H1 (cell line): ENCODE measurements around the gene NKTR. TPM values are rescaled to one million over a fixed set of nuclear protein-coding genes. Genes with fewer than 3 reads are reported as not detected.

Source experiments
- CTCF ChIA-PET: fragments of 300-600 bp; sonication (Branson Sonifier 250); formaldehyde crosslinking; loops from one replicate; lab custom pipeline; 2021; ENCODE audit not compliant: partially characterized antibody; lab: Charles Lee
- POLR2A ChIA-PET: fragments of 300-600 bp; sonication (Branson Sonifier 250); formaldehyde crosslinking; loops from one replicate; lab custom pipeline; 2021; ENCODE audit warnings: inconsistent platforms; ENCODE audit not compliant: partially characterized antibody; lab: Charles Lee
- DNase-seq, 2 experiments: peaks; one replicate each; pipeline versions ENCODE4 v3.0.0 to v3.0.0-alpha.2; 2010 to 2022; ENCODE audit warnings: low spot score in 2 of 2, low read depth in 1 of 2, mixed read lengths in 1 of 2
- FAIRE-seq: peaks from 2 replicates; lab custom pipeline; 2011; peaks lifted over from hg19 to GRCh38; lab: Jason Lieb, UNC
- H2AFZ ChIP-seq: 2 replicates; pipeline ENCODE4 v1.8.1; 2012; ENCODE audit warnings: low read length, inconsistent platforms
- H2AK5ac ChIP-seq: 2 replicates; pipeline ENCODE4 v1.6.1; 2013; ENCODE audit warnings: low read depth, low read length
- H2BK120ac ChIP-seq: replicated peaks from 2 replicates; pipeline ENCODE3; 2013; ENCODE audit warnings: low read depth, low read length, inconsistent platforms
- H2BK12ac ChIP-seq: 2 replicates; pipeline ENCODE4 v1.6.1; 2013; ENCODE audit warnings: low read depth, low read length
- H2BK15ac ChIP-seq: 2 replicates; pipeline ENCODE4 v1.6.1; 2013; ENCODE audit warnings: low read length
- H2BK20ac ChIP-seq: 2 replicates; pipeline ENCODE4 v1.6.1; 2013; ENCODE audit warnings: low read length
- H2BK5ac ChIP-seq: 2 replicates; pipeline ENCODE4 v1.6.1; 2013; ENCODE audit warnings: low read depth, low read length
- H3K14ac ChIP-seq: 2 replicates; pipeline ENCODE4 v1.6.1; 2013; ENCODE audit warnings: inconsistent platforms; ENCODE audit not compliant: insufficient read length
- H3K18ac ChIP-seq: 2 replicates; pipeline ENCODE4 v1.6.1; 2013; ENCODE audit warnings: low read length; ENCODE audit errors: extremely low read depth
- H3K23ac ChIP-seq: 2 replicates; pipeline ENCODE4 v1.6.1; 2013; ENCODE audit warnings: inconsistent platforms; ENCODE audit not compliant: insufficient read length
- H3K23me2 ChIP-seq: 2 replicates; pipeline ENCODE4 v1.6.1; 2013; ENCODE audit warnings: low read depth, low read length
- H3K27ac ChIP-seq: 2 replicates; pipeline ENCODE4 v1.6.1; 2011; ENCODE audit warnings: low read depth, low read length, inconsistent platforms
- H3K27me3 ChIP-seq, 4 experiments: replicated peaks in 1 of 4; 1 replicate in 1 of 4; 2 replicates in 3 of 4; pipeline versions ENCODE4 v1.6.1 to v1.8.1; 2011 to 2013; ENCODE audit warnings: low read length in 3 of 4, mild to moderate bottlenecking in 3 of 4, inconsistent platforms in 2 of 4, mixed read lengths in 2 of 4, moderate library complexity in 1 of 4; ENCODE audit not compliant: control insufficient read depth in 3 of 4, insufficient read depth in 3 of 4; ENCODE audit errors: extremely low read depth in 1 of 4
- H3K36me3 ChIP-seq, 4 experiments: 2 replicates each; pipeline versions ENCODE4 v1.6.1 to v1.8.1; 2011 to 2013; ENCODE audit warnings: mild to moderate bottlenecking in 4 of 4, low read length in 3 of 4, moderate library complexity in 2 of 4, control low read depth in 1 of 4, inconsistent platforms in 1 of 4; ENCODE audit not compliant: insufficient read depth in 4 of 4, control insufficient read depth in 2 of 4
- H3K4ac ChIP-seq: replicated peaks from 2 replicates; pipeline ENCODE3; 2013; ENCODE audit warnings: low read length, low read depth, mixed read lengths, inconsistent platforms; ENCODE audit not compliant: insufficient read length
- H3K4me1 ChIP-seq, 4 experiments: replicated peaks in 1 of 4; 1 replicate in 1 of 4; 2 replicates in 3 of 4; pipeline versions ENCODE4 v1.6.1 to v1.8.1; 2011 to 2013; ENCODE audit warnings: low read length in 3 of 4, inconsistent platforms in 2 of 4, mixed read lengths in 1 of 4; ENCODE audit not compliant: insufficient read depth in 4 of 4, control insufficient read depth in 3 of 4
- H3K4me2 ChIP-seq, 2 experiments: 2 replicates each; pipeline versions ENCODE4 v1.6.1 to v1.8.1; 2011 to 2013; ENCODE audit warnings: low read depth in 2 of 2, low read length in 2 of 2, control low read depth in 1 of 2, inconsistent platforms in 1 of 2, mild to moderate bottlenecking in 1 of 2; ENCODE audit not compliant: insufficient read depth in 1 of 2
- H3K4me3 ChIP-seq, 4 experiments: fragments of 200-600, 300-600 bp in 1 of 4; sonication (generic), shearing (Covaris generic), sonication (Bioruptor Twin) in 1 of 4; 2 replicates each; pipeline versions ENCODE4 v1.5.1 to v1.8.1; 2011 to 2016; ENCODE audit warnings: low read length in 4 of 4, low read depth in 3 of 4, control low read depth in 2 of 4, inconsistent platforms in 2 of 4, mild to moderate bottlenecking in 2 of 4, mixed read lengths in 1 of 4, moderate library complexity in 1 of 4; ENCODE audit not compliant: insufficient read depth in 2 of 4; ENCODE audit errors: extremely low read depth in 1 of 4
- H3K56ac ChIP-seq: replicated peaks from 2 replicates; pipeline ENCODE3; 2013; ENCODE audit warnings: low read depth, mild to moderate bottlenecking, mixed read lengths, low read length, inconsistent platforms; ENCODE audit not compliant: insufficient read length
- H3K79me1 ChIP-seq: 2 replicates; pipeline ENCODE4 v1.6.1; 2013; ENCODE audit warnings: low read depth, low read length, control low read depth
- H3K79me2 ChIP-seq, 2 experiments: 2 replicates each; pipeline versions ENCODE4 v1.6.1 to v1.8.1; 2012 to 2013; ENCODE audit warnings: low read length in 2 of 2, mild to moderate bottlenecking in 2 of 2, inconsistent platforms in 1 of 2; ENCODE audit not compliant: insufficient read depth in 2 of 2, control insufficient read depth in 1 of 2
- H3K9ac ChIP-seq, 4 experiments: replicated peaks in 1 of 4; 1 replicate in 1 of 4; 2 replicates in 3 of 4; pipeline versions ENCODE4 v1.6.1 to v1.8.1; 2011 to 2013; ENCODE audit warnings: low read depth in 3 of 4, low read length in 3 of 4, control low read depth in 2 of 4, mild to moderate bottlenecking in 2 of 4, moderate library complexity in 2 of 4, inconsistent platforms in 1 of 4; ENCODE audit errors: extremely low read depth in 1 of 4
- H3K9me3 ChIP-seq, 2 experiments: 2 replicates each; pipeline versions ENCODE4 v1.6.1 to v1.8.1; 2012 to 2013; ENCODE audit warnings: mild to moderate bottlenecking in 2 of 2, moderate library complexity in 2 of 2, control low read depth in 1 of 2, inconsistent platforms in 1 of 2, low read depth in 1 of 2, low read length in 1 of 2, mixed read lengths in 1 of 2; ENCODE audit not compliant: insufficient read depth in 2 of 2
- H4K20me1 ChIP-seq, 2 experiments: replicated peaks in 1 of 2; 2 replicates each; pipeline versions ENCODE3 to v1.8.1; 2011 to 2013; ENCODE audit warnings: inconsistent platforms in 2 of 2, low read length in 2 of 2, mild to moderate bottlenecking in 1 of 2; ENCODE audit not compliant: insufficient read depth in 2 of 2, control insufficient read depth in 1 of 2
- H4K5ac ChIP-seq: 2 replicates; pipeline ENCODE4 v1.6.1; 2013; ENCODE audit warnings: low read length, low read depth, mixed read lengths, inconsistent platforms; ENCODE audit not compliant: insufficient read length
- H4K8ac ChIP-seq: 2 replicates; pipeline ENCODE4 v1.8.0; 2013; ENCODE audit warnings: mild to moderate bottlenecking, moderate library complexity, low read length, inconsistent platforms; ENCODE audit not compliant: insufficient read depth; ENCODE audit errors: extremely low read depth
- H4K91ac ChIP-seq: replicated peaks from 2 replicates; pipeline ENCODE3; 2013; ENCODE audit warnings: low read length, mixed read lengths, inconsistent platforms; ENCODE audit not compliant: insufficient read length
- CBX8 ChIP-seq: fragments of 300-800, 300-1000 bp; sonication (generic); IDR thresholded peaks from 2 replicates; pipeline ENCODE4 v1.7.1; 2016; ENCODE audit warnings: low read depth, low read length, borderline replicate concordance
- CREB1 ChIP-seq: IDR thresholded peaks from 2 replicates; pipeline ENCODE4 v1.6.1; 2012; ENCODE audit warnings: inconsistent platforms
- USF2 ChIP-seq: IDR thresholded peaks from 2 replicates; pipeline ENCODE4 v1.6.1; 2011; ENCODE audit warnings: low read length, improper control_type of control experiment
- WGBS, 2 experiments: shearing (Covaris generic) in 1 of 2; methylation state at CpG; one replicate each; pipeline versions ENCODE4 v1.1.6 to v1.1.7; 2013 to 2015; ENCODE audit warnings: low lambda C conversion rate in 2 of 2, mixed read lengths in 2 of 2, inconsistent platforms in 1 of 2, low coverage in 1 of 2, missing lambda C conversion rate in 1 of 2; ENCODE audit not compliant: insufficient replicate concordance in 2 of 2, insufficient coverage in 1 of 2, insufficient read length in 1 of 2; ENCODE audit errors: extremely low coverage in 1 of 2, missing lambda C conversion rate in 1 of 2; 5-methylcytosine and 5-hydroxymethylcytosine counted together
- polyA plus RNA-seq, 7 experiments: library from polyadenylated mRNA; depleted of rRNA in 3 of 7; stranded (reverse) in 5 of 7; unstranded in 2 of 7; fragments of >200 nt in 5 of 7; fragments of 200-250 nt in 2 of 7; gene quantifications; 1 replicate in 5 of 7; 2 replicates in 1 of 7; 4 replicates in 1 of 7; pipeline versions ENCODE4 v1.2.1 to v1.2.3, GENCODE V29; 2011 to 2013; ENCODE audit warnings: missing spikeins in 2 of 7, mixed read lengths in 2 of 7
- total RNA-seq: library from RNA; stranded (reverse); fragmentation: NEBNext Ultra II Directional; extraction: Animal tissue kit (Norgen Biotek cat#: 25700); gene quantifications from 2 replicates; pipeline ENCODE4 v1.2.1, GENCODE V29; 2021

NKTR gene
- total and polyA plus RNA-seq, 2 of the 8 experiments (the other 6 are each of a cell fraction or from before 2014, with no cell fraction given) = 24.1 to 62.2 TPM

DNA sequence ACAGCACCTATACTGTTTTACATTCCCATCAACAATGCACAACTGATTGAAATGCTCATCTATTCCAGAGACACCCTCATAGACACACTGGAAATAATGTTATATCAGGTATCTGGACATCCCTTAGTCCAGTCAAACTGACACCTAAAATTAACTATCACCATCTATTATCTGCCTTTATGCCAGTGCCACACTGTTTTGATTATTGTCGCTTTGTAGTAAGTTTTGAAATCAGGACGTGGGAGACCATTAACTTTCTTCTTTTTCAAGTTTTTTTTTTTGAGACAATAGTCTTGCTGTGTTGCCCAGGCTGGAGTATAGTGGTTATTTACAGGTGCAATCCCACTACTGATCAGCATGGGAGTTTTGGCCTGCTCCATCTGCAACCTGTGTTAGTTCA, 75.4 kb downstream of the NKTR start:
- CTCF ChIA-PET = interaction anchor here (0.9 to 1.3 kb wide), 2 partner anchors 15 to 17 kb away, joined by 3 read pairs; no protein-coding TSS in a partner anchor
- Histone ChIP-seq H3K4me3 (no peak overlapping the region), H3K9me3 (peaks cover 0 to 5% of the 10 kb centered on the region in 2 experiments; a peak in 2 of 4 replicates), H2BK15ac (no peak overlapping the region), H2BK5ac (no peak overlapping the region), H4K8ac (no peak overlapping the region), H3K23me2 (no peaks in the 10 kb centered on the region), H3K27ac (no peak overlapping the region), H3K9ac (no peak overlapping the region), H3K23ac (no peak overlapping the region), H3K14ac (no peak overlapping the region), H3K79me2 (no peaks in the 10 kb centered on the region), H2BK12ac (no peak overlapping the region), H2AK5ac (no peak overlapping the region), H3K27me3 (no peaks in the 10 kb centered on the region; a peak in 2 of 7 replicates), H3K4me2 (no peak overlapping the region), H3K4me1 (no peaks in the 10 kb centered on the region), H4K91ac (no peak overlapping the region), H2BK20ac (no peak overlapping the region), H2BK120ac (no peak overlapping the region), H4K5ac (no peak overlapping the region), H3K36me3 (no peaks in the 10 kb centered on the region), H2AFZ (no peak overlapping the region), H3K79me1 (no peaks in the 10 kb centered on the region), H3K4ac (no peak overlapping the region), H4K20me1 (no peaks in the 10 kb centered on the region), H3K56ac (no peak overlapping the region), H3K18ac (no peak overlapping the region)
- WGBS, 2 experiments = 85% methylated on average over 2 of the region's 2 CpGs; no CpG with 5 or more reads in 1 of the 2 experiments
- no peak for TF ChIP-seq CBX8
- no peak for TF ChIP-seq USF2
- TF ChIP-seq CREB1 = no peak
- POLR2A ChIA-PET = no interaction called here
- FAIRE-seq (no peak), DNase-seq (no peak)
